Lower leg skin (tissue), 4 donors: ENCODE measurements around the gene FOXP4. TPM values are rescaled to one million over a fixed set of nuclear protein-coding genes. Genes with fewer than 3 reads are reported as not detected.

Experiments
- DNase-seq, 2 donors: peaks; one replicate each; pipeline ENCODE4 v3.0.0-alpha.2; 2019; ENCODE audit warnings: low spot score in 2 of 2
- H3K4me3 ChIP-seq: fragments of 200-600 bp; sonication (generic); 2 replicates; pipeline ENCODE4 v1.5.1; 2017; ENCODE audit warnings: mild to moderate bottlenecking, low read depth; ENCODE audit not compliant: poor library complexity, severe bottlenecking
- POLR2A ChIP-seq, 2 donors: fragments of 450-650 bp; IDR thresholded peaks; one replicate each; pipeline ENCODE4 v1.6.1; 2016 to 2017; ENCODE audit warnings: antibody characterized with exemption in 2 of 2, mild to moderate bottlenecking in 1 of 2, moderate library complexity in 1 of 2
- WGBS, 2 donors: methylation state at CpG; one replicate each; pipeline ENCODE4 v1.1.5; 2018; 5-methylcytosine and 5-hydroxymethylcytosine counted together
- intact Hi-C: fragments of 100-400 bp; cut with DNase I; formaldehyde crosslinking; loops from one replicate; pipeline ENCODE4 v1.15.0; 2023; ENCODE audit warnings: low total_unique reads
- total RNA-seq, 4 donors: library from RNA; depleted of rRNA; stranded (reverse); fragments of >200 nt; gene quantifications; one replicate each; pipeline ENCODE4 v1.1.0, GENCODE V29; 2016
- TF ChIP-seq, protein P1 (sequence below), 3 donors: fragments of 450-650 bp; IDR thresholded peaks; one replicate each; pipeline ENCODE4 v1.5.1; 2016; ENCODE audit warnings: antibody characterized with exemption in 3 of 3, mild to moderate bottlenecking in 3 of 3, moderate library complexity in 2 of 3

The FOXP4 gene
- total RNA-seq, 4 donors from 2014 or later: 7.5 to 11.6 (median 10.1) TPM

- no peak overlapping the region for H3K4me3 ChIP-seq
- TF ChIP-seq, protein P1, sequence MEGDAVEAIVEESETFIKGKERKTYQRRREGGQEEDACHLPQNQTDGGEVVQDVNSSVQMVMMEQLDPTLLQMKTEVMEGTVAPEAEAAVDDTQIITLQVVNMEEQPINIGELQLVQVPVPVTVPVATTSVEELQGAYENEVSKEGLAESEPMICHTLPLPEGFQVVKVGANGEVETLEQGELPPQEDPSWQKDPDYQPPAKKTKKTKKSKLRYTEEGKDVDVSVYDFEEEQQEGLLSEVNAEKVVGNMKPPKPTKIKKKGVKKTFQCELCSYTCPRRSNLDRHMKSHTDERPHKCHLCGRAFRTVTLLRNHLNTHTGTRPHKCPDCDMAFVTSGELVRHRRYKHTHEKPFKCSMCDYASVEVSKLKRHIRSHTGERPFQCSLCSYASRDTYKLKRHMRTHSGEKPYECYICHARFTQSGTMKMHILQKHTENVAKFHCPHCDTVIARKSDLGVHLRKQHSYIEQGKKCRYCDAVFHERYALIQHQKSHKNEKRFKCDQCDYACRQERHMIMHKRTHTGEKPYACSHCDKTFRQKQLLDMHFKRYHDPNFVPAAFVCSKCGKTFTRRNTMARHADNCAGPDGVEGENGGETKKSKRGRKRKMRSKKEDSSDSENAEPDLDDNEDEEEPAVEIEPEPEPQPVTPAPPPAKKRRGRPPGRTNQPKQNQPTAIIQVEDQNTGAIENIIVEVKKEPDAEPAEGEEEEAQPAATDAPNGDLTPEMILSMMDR (IDR thresholded peaks at IDR 0.05): no peak
- no peak for TF ChIP-seq POLR2A (IDR thresholded peaks at IDR 0.05)
- intact Hi-C loops: no loop called here
- DNase-seq: no peak
- WGBS, 2 donors: 75 to 84% methylated on average over 15 to 16 of the region's 21 CpGs
Observed at GRCh38 chr6:41599015-41599851, 53.1 kb downstream of the FOXP4 start.

- TF ChIP-seq, protein P1 (IDR thresholded peaks at IDR 0.05): no peak
- TF ChIP-seq POLR2A (IDR thresholded peaks at IDR 0.05): no peak
- intact Hi-C loops: no loop called here
- no peak overlapping the region for H3K4me3 ChIP-seq
- WGBS, 2 donors: 85 to 90% methylated on average over 13 to 14 of the region's 14 CpGs
- DNase-seq: no peak
Observed at GRCh38 chr6:41599852-41600445, 53.8 kb downstream of the FOXP4 start.

DNA sequence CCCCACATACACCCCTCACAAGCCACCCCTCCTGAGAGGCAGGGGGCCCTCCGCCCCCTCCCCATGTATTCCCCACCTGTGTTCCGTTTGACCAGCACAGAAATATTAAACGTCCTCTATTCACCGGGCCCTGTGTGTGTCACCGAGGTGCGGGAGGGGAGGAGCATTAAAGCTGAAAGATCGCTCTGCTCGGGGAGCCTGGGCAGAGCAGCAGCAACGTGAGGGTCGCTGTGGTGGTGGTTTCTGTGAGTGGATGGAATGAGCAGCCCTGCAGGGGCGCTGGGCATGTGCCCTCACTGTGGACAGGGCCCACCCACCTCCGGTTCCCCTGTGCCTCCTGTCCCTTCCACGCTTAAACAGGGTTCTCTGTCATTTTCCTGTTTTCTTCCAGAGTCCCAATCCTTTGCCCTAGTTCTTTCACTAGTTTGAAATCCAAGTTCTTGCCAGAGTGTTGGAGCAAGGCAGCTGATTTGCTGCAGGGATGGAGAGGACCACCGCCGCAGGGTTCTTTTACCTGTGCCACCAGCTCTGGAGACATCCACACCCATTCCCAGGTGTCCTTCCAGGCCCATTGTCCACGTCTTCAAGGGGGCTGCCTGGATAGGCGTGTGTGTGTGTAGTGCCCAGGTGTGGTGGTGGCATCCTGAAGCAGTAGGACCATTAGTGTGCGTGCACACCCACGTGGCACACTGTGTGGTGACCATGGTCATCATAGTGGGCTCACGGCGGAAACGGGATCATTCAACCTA lies 54.5 kb downstream of the FOXP4 start:
- intact Hi-C loops: no loop called here
- 80 to 85% methylated on average over 20 to 21 of the region's 22 CpGs for WGBS, 2 donors
- TF ChIP-seq POLR2A (IDR thresholded peaks at IDR 0.05): no peak
- TF ChIP-seq, protein P1 (IDR thresholded peaks at IDR 0.05): no peak
- no peak overlapping the region for H3K4me3 ChIP-seq
- no peak for DNase-seq

DNA sequence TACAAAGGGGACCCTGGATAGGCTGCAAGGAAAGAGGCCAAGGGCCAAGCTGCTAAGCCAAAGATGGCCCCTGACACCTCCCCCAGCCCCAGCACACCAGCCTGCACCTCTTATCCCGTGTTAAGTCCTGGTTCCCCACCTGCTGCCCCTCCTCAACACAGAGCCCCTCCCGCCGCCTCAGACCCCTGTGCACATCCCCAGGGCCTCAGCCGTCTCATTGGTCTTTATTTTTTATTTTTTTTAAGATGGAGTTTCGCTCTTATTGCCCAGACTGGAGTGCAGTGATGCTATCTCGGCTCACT lies 55.0 kb downstream of the FOXP4 start:
- intact Hi-C loops: no loop called here
- no peak overlapping the region for H3K4me3 ChIP-seq
- DNase-seq: no peak
- 96% methylated on average over 6 of the region's 6 CpGs for WGBS, 2 donors
- no peak for TF ChIP-seq POLR2A (IDR thresholded peaks at IDR 0.05)
- TF ChIP-seq, protein P1 (IDR thresholded peaks at IDR 0.05): no peak

- WGBS, 2 donors: 71 to 78% methylated on average over 4 of the region's 4 CpGs
- intact Hi-C loops: loop anchor here (2.0 kb wide), 1 partner anchor 84 kb away; no protein-coding TSS in a partner anchor
- no peak for DNase-seq
- no peak for TF ChIP-seq POLR2A (IDR thresholded peaks at IDR 0.05)
- TF ChIP-seq, protein P1 (IDR thresholded peaks at IDR 0.05): no peak
- no peak overlapping the region for H3K4me3 ChIP-seq
Observed at GRCh38 chr6:41602422-41602743, 56.2 kb downstream of the FOXP4 start.
